HG02798 (cell line): ENCODE measurements around the gene AZIN2.

Experiments
- ATAC-seq: cut with Tn5 transposase; IDR thresholded peaks from one replicate; pipeline ENCODE4 v1.9.1; 2021; ENCODE audit warnings: mild to moderate bottlenecking; ENCODE audit not compliant: unreplicated experiment, poor library complexity

Gene AZIN2

GRCh38 chr1:33169290-33170055 is 88.5 kb downstream of the AZIN2 start:
- ATAC-seq: no peak
